Measurements from ENCODE around the gene AKNAD1.

DNA sequence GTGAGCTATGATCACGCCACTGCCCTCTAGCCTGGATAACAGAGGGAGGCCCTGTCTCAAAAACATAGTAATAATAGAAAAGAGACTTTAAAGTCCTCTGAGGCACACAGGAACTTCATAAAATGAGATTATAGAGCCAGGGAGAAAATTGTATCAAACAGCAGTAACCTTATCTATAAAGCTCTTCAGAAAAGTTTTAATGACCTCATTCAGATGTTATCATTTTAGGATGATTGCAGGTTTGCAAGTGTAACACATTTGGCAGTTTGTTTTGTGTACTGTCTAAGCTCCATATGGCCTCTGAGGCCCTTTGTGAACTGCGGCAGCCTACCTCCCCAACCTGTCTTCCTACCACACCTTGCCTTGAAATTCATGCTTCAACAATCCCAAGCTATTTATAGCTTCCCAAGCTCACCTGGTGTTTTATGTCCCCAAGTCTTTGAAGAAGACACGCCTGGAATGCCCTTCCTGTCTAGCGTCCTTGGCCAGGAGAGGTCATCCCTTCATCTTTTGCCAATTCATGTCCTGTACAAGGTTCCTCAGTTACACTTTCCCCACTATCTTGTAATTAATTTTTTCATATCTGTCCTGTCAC lies 8.5 kb upstream of the AKNAD1 start:
- TF ChIP-seq, protein P1, sequence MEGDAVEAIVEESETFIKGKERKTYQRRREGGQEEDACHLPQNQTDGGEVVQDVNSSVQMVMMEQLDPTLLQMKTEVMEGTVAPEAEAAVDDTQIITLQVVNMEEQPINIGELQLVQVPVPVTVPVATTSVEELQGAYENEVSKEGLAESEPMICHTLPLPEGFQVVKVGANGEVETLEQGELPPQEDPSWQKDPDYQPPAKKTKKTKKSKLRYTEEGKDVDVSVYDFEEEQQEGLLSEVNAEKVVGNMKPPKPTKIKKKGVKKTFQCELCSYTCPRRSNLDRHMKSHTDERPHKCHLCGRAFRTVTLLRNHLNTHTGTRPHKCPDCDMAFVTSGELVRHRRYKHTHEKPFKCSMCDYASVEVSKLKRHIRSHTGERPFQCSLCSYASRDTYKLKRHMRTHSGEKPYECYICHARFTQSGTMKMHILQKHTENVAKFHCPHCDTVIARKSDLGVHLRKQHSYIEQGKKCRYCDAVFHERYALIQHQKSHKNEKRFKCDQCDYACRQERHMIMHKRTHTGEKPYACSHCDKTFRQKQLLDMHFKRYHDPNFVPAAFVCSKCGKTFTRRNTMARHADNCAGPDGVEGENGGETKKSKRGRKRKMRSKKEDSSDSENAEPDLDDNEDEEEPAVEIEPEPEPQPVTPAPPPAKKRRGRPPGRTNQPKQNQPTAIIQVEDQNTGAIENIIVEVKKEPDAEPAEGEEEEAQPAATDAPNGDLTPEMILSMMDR (IDR thresholded peaks at IDR 0.05; ENCODE audit: low read depth, low read length), result no peak
- TF ChIP-seq POLR2A (IDR thresholded peaks at IDR 0.05; ENCODE audit: extremely low read depth, insufficient read length) (no peak), MYC (IDR thresholded peaks at IDR 0.05; ENCODE audit: low read depth, low read length) (no peak)
- TF ChIP-seq, protein P2, sequence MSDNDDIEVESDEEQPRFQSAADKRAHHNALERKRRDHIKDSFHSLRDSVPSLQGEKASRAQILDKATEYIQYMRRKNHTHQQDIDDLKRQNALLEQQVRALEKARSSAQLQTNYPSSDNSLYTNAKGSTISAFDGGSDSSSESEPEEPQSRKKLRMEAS (IDR thresholded peaks at IDR 0.05; ENCODE audit: low read depth, low read length), result no peak
